Bronchial epithelial cell (primary cell): ENCODE measurements around the gene CSRP1. TPM values are rescaled to one million over a fixed set of nuclear protein-coding genes. Genes with fewer than 3 reads are reported as not detected.

ENCODE experiments used
- DNase-seq: peaks from one replicate; pipeline ENCODE4 v3.0.0-alpha.2; 2010; ENCODE audit warnings: low read depth
- FAIRE-seq: peaks from 2 replicates; lab custom pipeline; 2011; peaks lifted over from hg19 to GRCh38; lab: Jason Lieb, UNC
- H3K27me3 ChIP-seq: 2 replicates; pipeline ENCODE4 v1.5.1; 2011; ENCODE audit warnings: low read length; ENCODE audit not compliant: control insufficient read depth, insufficient read depth
- H3K36me3 ChIP-seq: 2 replicates; pipeline ENCODE4 v1.5.1; 2011; ENCODE audit warnings: low read length; ENCODE audit not compliant: control insufficient read depth, insufficient read depth
- H3K4me3 ChIP-seq: 2 replicates; pipeline ENCODE4 v1.5.1; 2011; ENCODE audit warnings: mild to moderate bottlenecking, low read depth, low read length, control low read depth
- total RNA-seq: library from RNA; depleted of rRNA; stranded (reverse); fragments of >200 nt; gene quantifications from 2 replicates; pipeline ENCODE4 v1.2.1, GENCODE V29; 2014
- TF ChIP-seq, protein P1 (sequence below): IDR thresholded peaks from 2 replicates; pipeline ENCODE4 v1.5.1; 2011; ENCODE audit warnings: mild to moderate bottlenecking, moderate library complexity, low read length, control low read depth, inconsistent platforms; ENCODE audit not compliant: insufficient read depth, severe bottlenecking

Gene CSRP1
- total RNA-seq, 1 donor from 2014 or later = 257 TPM

DNA sequence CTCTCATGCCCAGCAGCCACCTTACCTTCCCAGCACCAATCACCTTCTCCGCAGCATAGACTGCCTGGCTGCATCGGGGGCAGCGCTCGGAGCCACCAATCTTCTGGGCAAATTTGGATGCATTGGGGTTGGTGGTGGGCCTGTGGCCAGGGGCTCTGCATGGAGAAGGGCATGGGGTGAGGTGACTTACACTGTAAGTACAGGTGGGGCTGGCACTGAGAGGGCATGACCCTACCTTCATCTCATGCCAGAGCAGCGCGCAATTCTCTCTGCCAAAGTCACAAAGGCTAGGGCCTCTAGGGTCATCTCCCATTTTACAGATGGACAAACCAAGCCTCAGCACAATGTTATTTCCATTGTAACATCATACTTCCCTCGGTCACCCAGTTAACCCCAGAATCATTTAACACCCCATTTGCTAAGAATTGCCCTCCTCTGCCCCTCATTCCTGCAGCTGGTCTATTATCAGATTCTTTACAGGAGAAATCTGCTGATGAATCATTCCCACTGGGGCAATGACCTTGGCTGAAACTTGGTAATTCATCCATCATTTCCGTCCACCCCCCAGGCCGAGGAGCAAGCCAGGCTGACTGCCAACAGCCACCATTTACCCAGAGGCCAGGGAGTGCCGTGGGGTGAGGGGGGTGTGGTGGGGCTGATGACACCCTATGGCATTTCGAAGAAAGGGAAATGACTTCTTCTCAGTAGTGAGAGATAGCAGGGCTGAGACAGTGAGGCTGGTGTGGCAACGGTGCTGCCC lies 17.9 kb downstream of the CSRP1 start:
- H3K27me3 ChIP-seq = no peaks in the 10 kb centered on the region
- peaks cover 28% of the 10 kb centered on the region for H3K36me3 ChIP-seq
- no peak for FAIRE-seq
- H3K4me3 ChIP-seq = no peak overlapping the region
- TF ChIP-seq, protein P1, sequence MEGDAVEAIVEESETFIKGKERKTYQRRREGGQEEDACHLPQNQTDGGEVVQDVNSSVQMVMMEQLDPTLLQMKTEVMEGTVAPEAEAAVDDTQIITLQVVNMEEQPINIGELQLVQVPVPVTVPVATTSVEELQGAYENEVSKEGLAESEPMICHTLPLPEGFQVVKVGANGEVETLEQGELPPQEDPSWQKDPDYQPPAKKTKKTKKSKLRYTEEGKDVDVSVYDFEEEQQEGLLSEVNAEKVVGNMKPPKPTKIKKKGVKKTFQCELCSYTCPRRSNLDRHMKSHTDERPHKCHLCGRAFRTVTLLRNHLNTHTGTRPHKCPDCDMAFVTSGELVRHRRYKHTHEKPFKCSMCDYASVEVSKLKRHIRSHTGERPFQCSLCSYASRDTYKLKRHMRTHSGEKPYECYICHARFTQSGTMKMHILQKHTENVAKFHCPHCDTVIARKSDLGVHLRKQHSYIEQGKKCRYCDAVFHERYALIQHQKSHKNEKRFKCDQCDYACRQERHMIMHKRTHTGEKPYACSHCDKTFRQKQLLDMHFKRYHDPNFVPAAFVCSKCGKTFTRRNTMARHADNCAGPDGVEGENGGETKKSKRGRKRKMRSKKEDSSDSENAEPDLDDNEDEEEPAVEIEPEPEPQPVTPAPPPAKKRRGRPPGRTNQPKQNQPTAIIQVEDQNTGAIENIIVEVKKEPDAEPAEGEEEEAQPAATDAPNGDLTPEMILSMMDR = no peak
- DNase-seq = peak; percentile 79

- Histone ChIP-seq H3K27me3 (no peaks in the 10 kb centered on the region), H3K36me3 (peaks cover 22% of the 10 kb centered on the region), H3K4me3 (no peak overlapping the region)
- FAIRE-seq = no peak
- DNase-seq = no peak
- TF ChIP-seq, protein P1 = no peak
Observed at GRCh38 chr1:201487742-201488141, 19.2 kb downstream of the CSRP1 start.

DNA sequence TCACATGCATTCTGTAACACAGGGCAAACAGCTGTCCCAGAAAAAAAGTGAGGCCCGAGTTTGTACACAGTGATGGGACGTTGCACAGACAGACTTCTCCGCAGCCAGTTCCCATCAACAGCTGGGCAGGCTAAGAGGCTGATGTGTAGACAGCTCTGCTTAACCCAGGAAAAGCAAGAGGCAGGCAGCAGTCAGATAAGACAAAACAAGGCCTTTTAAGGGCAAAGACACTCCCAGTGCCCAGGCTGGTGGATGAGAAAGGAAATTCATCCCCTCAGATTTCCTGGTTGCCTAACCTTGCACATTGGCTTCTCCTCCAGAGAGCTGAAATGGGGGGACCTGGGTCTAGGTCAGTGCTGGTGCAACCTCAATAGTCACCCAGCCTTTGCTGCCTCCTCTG lies 20.7 kb downstream of the CSRP1 start:
- no peak for FAIRE-seq

GRCh38 chr1:201485184-201485774 lies 21.6 kb downstream of the CSRP1 start:
- no peak for DNase-seq
- no peak overlapping the region for H3K4me3 ChIP-seq
- no peaks in the 10 kb centered on the region for H3K27me3 ChIP-seq
- FAIRE-seq = no peak
- TF ChIP-seq, protein P1 = no peak
- H3K36me3 ChIP-seq = peaks cover 19% of the 10 kb centered on the region

More for the DNA sequence above, 20.7 kb downstream of the CSRP1 start:
- no peak for DNase-seq
- no peak overlapping the region for H3K4me3 ChIP-seq
- TF ChIP-seq, protein P1 = no peak
- peaks cover 21% of the 10 kb centered on the region for H3K36me3 ChIP-seq
- no peaks in the 10 kb centered on the region for H3K27me3 ChIP-seq

GRCh38 chr1:201483373-201483949 lies 23.5 kb downstream of the CSRP1 start:
- DNase-seq (no peak), FAIRE-seq (no peak)
- Histone ChIP-seq H3K36me3 (peaks cover 15% of the 10 kb centered on the region), H3K4me3 (no peak overlapping the region), H3K27me3 (no peaks in the 10 kb centered on the region)
- TF ChIP-seq, protein P1 = no peak
